ENCODE measurements around the gene FHOD3.

Gene FHOD3

GRCh38 chr18:36769172-36769571, 471.7 kb downstream of the FHOD3 start:
- no peak for FAIRE-seq

- FAIRE-seq, result no peak
These were observed 472.2 kb downstream of the FHOD3 start for GRCh38 chr18:36769611-36770314.

- no peak for FAIRE-seq
These were observed 472.9 kb downstream of the FHOD3 start for GRCh38 chr18:36770315-36770946.

GRCh38 chr18:36771245-36771644, 473.7 kb downstream of the FHOD3 start:
- FAIRE-seq, result no peak

- FAIRE-seq, result no peak
These were observed 474.8 kb downstream of the FHOD3 start for GRCh38 chr18:36772241-36772723.

GRCh38 chr18:36775396-36775795, 477.9 kb downstream of the FHOD3 start:
- no peak for FAIRE-seq

GRCh38 chr18:36776650-36777049, 479.1 kb downstream of the FHOD3 start:
- no peak for FAIRE-seq

GRCh38 chr18:36777566-36777965, 480.1 kb downstream of the FHOD3 start:
- no peak for FAIRE-seq

GRCh38 chr18:36780748-36781147, 483.2 kb downstream of the FHOD3 start:
- no peak for FAIRE-seq

GRCh38 chr18:36782710-36783109, 485.2 kb downstream of the FHOD3 start:
- FAIRE-seq, result no peak

- FAIRE-seq, result no peak
These were observed 486.3 kb downstream of the FHOD3 start for GRCh38 chr18:36783792-36784191.

- FAIRE-seq, result no peak
These were observed 489.2 kb downstream of the FHOD3 start for GRCh38 chr18:36786686-36787085.

- FAIRE-seq, result no peak
These were observed 495.2 kb downstream of the FHOD3 start for GRCh38 chr18:36792634-36793283.

- FAIRE-seq, result no peak
These were observed 501.4 kb downstream of the FHOD3 start for GRCh38 chr18:36798738-36799473.

- FAIRE-seq, result no peak
These were observed 507.6 kb downstream of the FHOD3 start for GRCh38 chr18:36805105-36805504.

- FAIRE-seq, result no peak
These were observed 511.2 kb downstream of the FHOD3 start for GRCh38 chr18:36808681-36809080.

- FAIRE-seq, result peak; percentile 91
These were observed 512.3 kb downstream of the FHOD3 start for GRCh38 chr18:36809590-36810381.

GRCh38 chr18:36811430-36811829, 513.9 kb downstream of the FHOD3 start:
- no peak for FAIRE-seq

- no peak for FAIRE-seq
These were observed 514.4 kb downstream of the FHOD3 start for GRCh38 chr18:36811955-36812354.

GRCh38 chr18:36812678-36813077, 515.2 kb downstream of the FHOD3 start:
- no peak for FAIRE-seq

GRCh38 chr18:36813101-36813775, 515.7 kb downstream of the FHOD3 start:
- no peak for FAIRE-seq

- FAIRE-seq, result no peak
These were observed 516.3 kb downstream of the FHOD3 start for GRCh38 chr18:36813824-36814223.

Measured in G401.6 (cell line).